ENCODE results near the gene C2CD4C.
"Not testable (repeated sequence)": the region's sequence is repeated elsewhere in the genome, so short reads cannot be mapped to it uniquely, and the experiment has no call there.

C2CD4C gene

DNA sequence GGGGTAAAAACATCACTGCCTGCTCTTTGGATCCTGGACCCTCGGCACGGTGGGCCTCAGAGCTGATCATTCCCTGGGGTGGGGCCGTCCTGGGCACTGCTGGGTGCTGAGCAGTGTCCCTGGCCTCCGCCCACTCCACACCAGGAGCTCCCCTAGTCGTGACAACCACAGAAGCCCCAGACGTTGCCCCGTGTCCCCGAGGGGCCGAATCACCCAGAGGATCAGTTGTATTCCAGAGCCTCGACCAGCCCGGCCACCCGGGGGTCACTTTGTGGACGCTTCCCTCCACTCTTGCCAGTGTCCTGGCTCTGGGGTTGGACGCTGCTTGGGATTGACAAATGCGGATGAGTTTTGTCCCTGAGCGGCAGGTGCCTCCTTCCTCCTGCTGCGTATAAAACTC, 10.2 kb downstream of the C2CD4C start:
- DNase-seq (ENCODE audit: low read depth) = no peak

GRCh38 chr19:397941-398706, 10.8 kb downstream of the C2CD4C start:
- DNase-seq (ENCODE audit: low read depth) = no peak

DNA sequence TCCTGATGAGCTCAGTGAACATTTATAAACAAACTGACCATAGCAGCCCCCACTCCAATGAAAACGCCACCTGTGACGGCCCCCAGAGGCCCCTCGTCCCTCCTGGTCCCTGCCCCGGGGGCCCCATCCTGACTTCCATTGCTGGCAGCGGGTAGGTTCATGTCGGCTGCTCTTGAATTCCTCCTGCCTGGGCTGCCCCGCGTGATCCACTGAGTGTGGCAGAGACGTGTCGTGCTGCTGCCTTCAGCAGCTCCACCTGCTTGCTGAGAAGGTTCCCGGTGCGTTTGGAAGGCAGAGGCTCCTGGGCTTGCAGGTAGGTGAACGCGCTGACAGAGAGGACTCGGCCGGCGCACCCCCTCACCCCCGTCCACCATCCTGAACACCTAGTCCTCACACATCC, 11.6 kb downstream of the C2CD4C start:
- no peak for DNase-seq (ENCODE audit: low read depth)

DNA sequence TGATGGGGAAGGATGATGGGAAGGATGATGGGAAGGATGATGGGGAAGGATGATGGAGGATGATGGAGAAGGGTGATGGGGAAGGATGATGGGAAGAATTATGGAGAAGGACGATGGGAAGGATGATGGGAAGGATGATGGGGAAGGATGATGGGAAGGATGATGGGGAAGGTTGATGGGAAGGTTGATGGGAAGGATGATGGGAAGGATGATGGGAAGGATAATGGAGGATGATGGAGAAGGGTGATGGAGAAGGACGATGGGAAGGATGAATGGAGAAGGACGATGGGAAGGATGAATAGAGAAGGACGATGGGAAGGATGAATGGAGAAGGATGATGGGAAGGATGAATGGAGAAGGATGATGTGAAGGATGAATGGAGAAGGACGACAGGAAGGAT, 13.5 kb downstream of the C2CD4C start:
- no peak for DNase-seq (ENCODE audit: low read depth)

DNA sequence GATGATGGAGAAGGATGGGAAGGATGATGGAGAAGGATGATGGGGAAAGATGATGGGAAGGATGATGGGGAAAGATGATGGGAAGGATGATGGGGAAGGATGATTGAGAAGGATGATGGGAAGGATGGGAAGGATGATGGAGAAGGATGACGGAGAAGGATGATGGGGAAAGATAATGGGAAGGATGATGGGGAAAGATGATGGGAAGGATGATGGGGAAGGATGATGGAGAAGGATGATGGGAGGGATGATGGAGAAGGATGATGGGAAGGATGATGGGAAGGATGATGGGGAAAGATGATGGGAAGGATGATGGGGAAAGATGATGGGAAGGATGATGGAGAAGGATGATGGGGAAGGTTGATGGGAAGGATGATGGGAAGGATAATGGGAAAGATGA, 14.1 kb downstream of the C2CD4C start:
- DNase-seq (ENCODE audit: low read depth) = not testable (repeated sequence)

DNA sequence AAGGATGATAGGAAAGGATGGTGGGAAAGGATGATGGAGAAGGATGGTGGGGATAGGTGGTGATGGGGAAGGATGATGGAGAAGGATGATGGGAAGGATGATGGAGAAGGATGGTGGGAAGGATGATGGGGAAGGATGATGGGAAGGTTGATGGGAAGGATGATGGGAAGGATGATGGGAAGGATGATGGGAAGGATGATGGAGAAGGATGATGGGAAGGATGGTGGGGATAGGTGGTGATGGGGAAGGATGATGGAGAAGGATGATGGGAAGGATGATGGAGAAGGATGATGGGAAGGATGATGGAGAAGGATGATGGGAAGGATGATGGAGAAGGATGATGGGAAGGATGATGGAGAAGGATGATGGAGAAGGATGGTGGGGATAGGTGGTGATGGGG, 15.4 kb downstream of the C2CD4C start:
- not testable (repeated sequence) for DNase-seq (ENCODE audit: low read depth)

- DNase-seq (ENCODE audit: low read depth) = no peak
Measured at GRCh38 chr19:392375-392970, 16.5 kb downstream of the C2CD4C start.

DNA sequence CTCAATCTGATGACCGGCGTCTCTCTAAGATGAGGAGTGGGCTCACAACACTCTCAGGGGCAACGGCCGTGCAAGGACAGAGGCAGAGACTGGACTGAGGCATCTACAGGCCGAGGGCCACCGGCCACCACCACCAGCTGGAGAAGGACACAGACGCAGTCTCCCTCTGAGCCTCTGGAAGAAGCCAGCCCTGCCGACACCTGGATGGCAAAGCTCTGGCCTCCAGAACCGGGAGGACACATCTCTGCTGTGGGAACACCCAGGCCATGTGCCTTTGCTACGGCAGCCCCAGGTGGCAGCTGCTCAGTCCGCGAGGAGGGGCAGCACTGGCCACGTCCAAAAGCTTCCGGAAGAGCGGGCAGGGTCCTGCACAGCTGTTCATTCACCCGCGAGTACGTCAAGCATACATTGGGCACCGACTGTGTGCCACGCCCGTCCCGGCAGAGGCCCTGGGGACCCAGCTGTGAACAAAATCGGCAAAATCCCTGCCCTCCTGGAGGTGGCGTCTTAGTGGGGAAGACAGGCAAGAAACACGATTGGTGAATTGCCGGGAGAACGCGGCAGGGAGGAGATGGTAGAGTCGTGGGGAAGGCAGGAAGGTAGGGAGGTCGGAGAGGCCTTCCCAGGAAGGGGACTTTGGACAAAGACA, 17.1 kb downstream of the C2CD4C start:
- no peak for DNase-seq (ENCODE audit: low read depth)

DNA sequence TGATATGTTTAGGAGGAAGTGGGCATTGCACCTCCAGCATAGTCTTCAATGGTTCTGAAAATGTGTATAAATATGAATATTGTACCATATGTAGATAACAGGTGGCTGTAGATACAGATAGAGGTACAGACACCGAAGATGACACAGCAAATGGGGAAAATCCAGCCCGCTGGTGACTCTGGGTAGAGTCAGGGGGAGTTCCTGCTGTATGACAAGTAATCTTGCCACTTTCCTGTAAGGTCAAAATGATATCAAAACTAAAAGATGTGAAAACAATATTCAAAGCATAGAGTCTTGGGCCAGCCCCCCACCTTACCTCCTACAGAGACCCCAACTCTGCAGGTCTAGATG, 17.8 kb downstream of the C2CD4C start:
- DNase-seq (ENCODE audit: low read depth) = no peak

DNA sequence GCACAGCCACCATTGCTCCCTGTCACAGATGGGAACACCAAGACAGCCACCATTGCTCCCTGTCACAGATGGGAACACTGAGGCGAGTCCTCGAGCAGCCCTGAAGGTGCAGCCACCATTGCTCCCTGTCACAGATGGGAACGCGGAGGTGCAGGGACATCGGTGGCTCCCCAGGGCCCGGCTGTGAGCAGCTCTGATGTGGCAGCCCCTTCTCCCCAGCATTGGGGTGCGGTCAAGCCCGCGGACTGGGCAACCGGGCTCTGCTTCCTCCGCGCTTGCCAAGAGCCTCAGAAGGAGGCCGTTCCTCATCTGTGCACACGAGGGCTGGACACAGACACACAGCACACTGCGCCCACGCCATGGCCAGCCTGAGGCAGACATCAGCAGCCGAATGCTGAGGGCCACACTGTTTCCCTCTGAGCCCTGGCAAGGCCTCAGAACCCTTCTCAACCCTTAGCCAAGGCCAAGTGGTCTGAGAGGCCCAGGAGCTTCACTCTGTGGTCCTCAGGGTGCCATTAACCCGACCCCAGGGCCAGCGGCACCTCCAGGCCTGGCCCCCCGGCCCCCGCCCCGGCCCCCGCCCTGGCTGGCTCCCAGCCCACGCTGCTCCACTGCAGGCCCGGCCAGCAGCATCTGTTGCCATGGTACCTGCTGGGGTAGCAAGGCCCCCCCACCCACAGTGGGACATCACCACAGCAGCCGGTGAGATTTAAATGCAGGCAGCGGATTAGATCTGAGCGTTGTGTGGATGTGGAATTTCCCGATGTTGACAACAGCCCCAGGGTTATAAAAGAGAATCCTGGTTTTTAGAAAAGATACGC, 18.4 kb downstream of the C2CD4C start:
- DNase-seq (ENCODE audit: low read depth) = no peak

GRCh38 chr19:389935-390289, 19.0 kb downstream of the C2CD4C start:
- no peak for DNase-seq (ENCODE audit: low read depth)

GRCh38 chr19:389255-389934, 19.6 kb downstream of the C2CD4C start:
- DNase-seq (ENCODE audit: low read depth) = no peak

- DNase-seq (ENCODE audit: low read depth) = no peak
Measured at GRCh38 chr19:388691-389090, 20.3 kb downstream of the C2CD4C start.

DNA sequence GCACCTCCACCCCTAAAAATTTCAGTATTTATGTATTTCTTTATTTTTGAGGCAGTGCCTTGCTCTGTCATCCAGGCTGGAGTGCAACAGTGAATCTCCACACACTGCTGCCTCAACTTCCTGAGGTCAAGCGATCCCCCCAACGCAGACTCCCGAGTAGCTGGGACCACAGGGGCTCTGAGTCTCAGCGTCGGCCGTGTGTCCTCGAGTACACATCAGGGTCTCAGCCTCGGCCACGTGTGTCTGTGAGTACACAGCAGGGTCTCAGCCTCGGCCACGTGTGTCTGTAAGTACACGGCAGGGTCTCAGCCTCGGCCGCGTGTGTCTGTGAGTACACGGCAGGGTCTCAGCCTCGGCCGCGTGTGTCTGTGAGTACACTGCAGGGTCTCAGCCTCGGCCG, 21.2 kb downstream of the C2CD4C start:
- DNase-seq (ENCODE audit: low read depth) = no peak

GRCh38 chr19:386632-387301, 22.2 kb downstream of the C2CD4C start:
- DNase-seq (ENCODE audit: low read depth) = not testable (repeated sequence)

GRCh38 chr19:386189-386588, 22.8 kb downstream of the C2CD4C start:
- not testable (repeated sequence) for DNase-seq (ENCODE audit: low read depth)

DNA sequence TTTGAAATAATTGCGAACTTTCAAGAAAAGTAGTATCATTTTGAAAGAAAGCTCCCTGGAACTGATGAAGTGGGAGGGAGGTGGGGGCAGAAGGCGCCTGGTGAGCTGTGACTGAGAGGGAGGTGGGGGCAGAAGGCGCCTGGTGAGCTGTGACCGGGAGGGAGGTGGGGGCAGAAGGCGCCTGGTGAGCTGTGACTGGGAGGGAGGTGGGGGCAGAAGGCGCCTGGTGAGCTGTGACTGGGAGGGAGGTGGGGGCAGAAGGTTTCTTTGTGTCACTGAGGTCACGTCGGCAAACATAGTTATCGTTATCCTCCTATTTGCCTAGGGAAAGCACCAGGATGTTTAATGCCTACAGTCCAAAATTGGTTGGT, 24.2 kb downstream of the C2CD4C start:
- no peak for DNase-seq (ENCODE audit: low read depth)

DNA sequence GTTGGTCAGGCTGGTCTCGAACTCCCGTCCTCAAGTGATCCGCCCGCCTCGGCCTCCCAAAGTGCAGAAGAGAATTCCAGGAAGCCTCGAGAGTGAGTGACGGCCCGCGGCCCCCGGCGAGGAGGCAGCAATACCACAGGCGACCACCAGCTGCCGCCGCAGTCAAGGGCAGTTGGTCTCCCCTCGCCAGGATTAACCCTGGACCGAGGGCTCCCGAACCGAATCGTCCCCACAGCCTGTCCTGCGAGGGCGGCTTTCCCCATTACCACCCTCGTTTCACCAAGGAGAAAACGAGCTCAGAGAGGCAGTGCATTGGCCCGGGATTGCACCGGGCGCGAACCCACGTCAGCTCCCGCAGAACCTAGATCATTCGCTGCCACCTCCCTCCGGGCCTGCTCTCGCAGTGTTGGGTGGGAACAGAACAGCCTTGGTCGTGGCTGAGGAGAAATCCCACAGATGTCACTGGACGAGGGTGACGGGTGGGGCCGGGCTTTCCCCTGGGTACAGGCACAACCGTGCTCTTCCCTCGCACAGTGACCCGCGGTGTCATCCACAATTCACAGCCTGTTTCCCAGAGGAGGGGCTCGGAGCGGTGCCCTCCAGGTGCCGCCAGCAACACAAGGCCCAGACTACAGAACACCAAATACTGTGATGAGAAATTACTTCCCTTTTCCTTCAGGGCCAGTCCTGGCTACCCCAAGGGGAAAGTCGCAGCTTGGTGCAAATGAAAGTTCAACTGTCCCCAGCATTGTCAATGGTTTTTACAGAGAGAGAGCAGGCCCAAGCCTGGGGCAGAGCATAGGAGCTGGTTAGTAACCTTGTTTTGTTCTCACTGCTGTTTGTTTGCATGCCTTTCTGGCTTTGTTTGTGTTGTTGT, 24.8 kb downstream of the C2CD4C start:
- no peak for DNase-seq (ENCODE audit: low read depth)

DNA sequence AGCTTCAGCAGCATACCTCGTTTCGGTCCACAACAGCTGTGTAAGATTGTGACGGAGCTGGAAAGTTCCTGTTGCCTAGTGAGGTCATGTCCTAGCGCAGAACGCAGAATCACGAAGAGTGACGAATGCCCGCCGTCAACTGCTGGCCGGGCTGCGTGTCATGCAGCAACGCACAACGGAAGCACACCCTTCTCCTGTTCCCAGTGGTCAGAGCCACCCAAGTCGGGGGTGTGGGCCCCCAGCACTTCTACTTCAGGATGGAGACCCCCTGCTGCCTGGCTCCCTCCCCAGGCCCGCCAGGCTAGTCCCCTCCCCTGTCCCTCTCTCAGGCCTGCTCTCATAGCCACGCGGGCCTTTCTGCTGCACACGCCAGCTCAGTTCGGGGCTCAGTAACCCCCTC, 25.9 kb downstream of the C2CD4C start:
- no peak for DNase-seq (ENCODE audit: low read depth)

- peak; percentile 5 for DNase-seq (ENCODE audit: low read depth)
Measured at GRCh38 chr19:382578-382977, 26.4 kb downstream of the C2CD4C start.

- DNase-seq (ENCODE audit: low read depth) = not testable (repeated sequence)
Measured at GRCh38 chr19:381901-382300, 27.0 kb downstream of the C2CD4C start.

Measured in stimulated activated CD8-positive, alpha-beta memory T cell treated with anti-CD3 and anti-CD28 coated beads, Interleukin-12 subunit alpha, Interleukin-12 subunit beta, amount 100 ng/mL, for 1 hour (primary cell).